ENCODE results near the gene PRDM16.

Gene PRDM16

GRCh38 chr1:3196577-3197245, 127.7 kb downstream of the PRDM16 start:
- Histone ChIP-seq H3K9me3 (replicated peaks; ENCODE audit: insufficient read depth, low read length) (no peaks in the 10 kb centered on the region), H3K9ac (ENCODE audit: low read length) (no peak overlapping the region), H4K20me1 (ENCODE audit: insufficient read depth, low read length) (no peaks in the 10 kb centered on the region), H3K79me2 (ENCODE audit: low read length) (no peaks in the 10 kb centered on the region), H3F3A (ENCODE audit: insufficient read depth, low read length) (no peaks in the 10 kb centered on the region), H3K4me3 (ENCODE audit: low read length) (no peak overlapping the region), H3K4me2 (ENCODE audit: low read depth, low read length) (no peak overlapping the region), H3K27me3 (replicated peaks; ENCODE audit: insufficient read depth, low read length) (peaks cover 95% of the 10 kb centered on the region), H3K9me2 (replicated peaks; ENCODE audit: insufficient read depth, low read length) (no peaks in the 10 kb centered on the region), H3K4me1 (ENCODE audit: low read length) (no peaks in the 10 kb centered on the region), H3K36me3 (replicated peaks; ENCODE audit: insufficient read depth, low read length) (no peaks in the 10 kb centered on the region), H3K27ac (ENCODE audit: low read length) (no peak overlapping the region), H2AFZ (ENCODE audit: low read length) (no peak overlapping the region)
- no peak for TF ChIP-seq CTCF (IDR thresholded peaks at IDR 0.05; ENCODE audit: low read length)
- TF ChIP-seq EZH2 (optimal IDR thresholded peaks at IDR 0.05; ENCODE audit: low read depth, low read length) = no peak
- TF ChIP-seq EZH2phosphoT487 (IDR thresholded peaks at IDR 0.05; ENCODE audit: low read length) = no peak
- no peak for DNase-seq

- Histone ChIP-seq H3K9me3 (replicated peaks; ENCODE audit: insufficient read depth, low read length) (no peaks in the 10 kb centered on the region), H3K27me3 (replicated peaks; ENCODE audit: insufficient read depth, low read length) (peaks cover 95% of the 10 kb centered on the region)
These were observed 128.8 kb downstream of the PRDM16 start for GRCh38 chr1:3197781-3198316.

GRCh38 chr1:3198371-3199271, 129.6 kb downstream of the PRDM16 start:
- Histone ChIP-seq H3K27ac (ENCODE audit: low read length) (no peak overlapping the region), H3K9me2 (replicated peaks; ENCODE audit: insufficient read depth, low read length) (no peaks in the 10 kb centered on the region), H3K4me1 (ENCODE audit: low read length) (no peaks in the 10 kb centered on the region), H3K79me2 (ENCODE audit: low read length) (no peaks in the 10 kb centered on the region), H3K4me2 (ENCODE audit: low read depth, low read length) (no peak overlapping the region), H3K9me3 (replicated peaks; ENCODE audit: insufficient read depth, low read length) (no peaks in the 10 kb centered on the region), H3K4me3 (ENCODE audit: low read length) (no peak overlapping the region), H3K27me3 (replicated peaks; ENCODE audit: insufficient read depth, low read length) (peaks cover 95% of the 10 kb centered on the region), H3K36me3 (replicated peaks; ENCODE audit: insufficient read depth, low read length) (no peaks in the 10 kb centered on the region), H2AFZ (ENCODE audit: low read length) (no peak overlapping the region), H4K20me1 (ENCODE audit: insufficient read depth, low read length) (no peaks in the 10 kb centered on the region), H3F3A (ENCODE audit: insufficient read depth, low read length) (no peaks in the 10 kb centered on the region), H3K9ac (ENCODE audit: low read length) (no peak overlapping the region)
- DNase-seq = no peak
- TF ChIP-seq EZH2phosphoT487 (IDR thresholded peaks at IDR 0.05; ENCODE audit: low read length) (no peak), EZH2 (optimal IDR thresholded peaks at IDR 0.05; ENCODE audit: low read depth, low read length) (no peak), CTCF (IDR thresholded peaks at IDR 0.05; ENCODE audit: low read length) (no peak)

More at GRCh38 chr1:3197781-3198316, 128.8 kb downstream of the PRDM16 start:
- DNase-seq = no peak
- TF ChIP-seq EZH2 (optimal IDR thresholded peaks at IDR 0.05; ENCODE audit: low read depth, low read length) (no peak), EZH2phosphoT487 (IDR thresholded peaks at IDR 0.05; ENCODE audit: low read length) (no peak), CTCF (IDR thresholded peaks at IDR 0.05; ENCODE audit: low read length) (no peak)
- Histone ChIP-seq H3F3A (ENCODE audit: insufficient read depth, low read length) (no peaks in the 10 kb centered on the region), H3K36me3 (replicated peaks; ENCODE audit: insufficient read depth, low read length) (no peaks in the 10 kb centered on the region), H3K9me2 (replicated peaks; ENCODE audit: insufficient read depth, low read length) (no peaks in the 10 kb centered on the region), H3K27ac (ENCODE audit: low read length) (no peak overlapping the region), H3K4me2 (ENCODE audit: low read depth, low read length) (no peak overlapping the region), H3K9ac (ENCODE audit: low read length) (no peak overlapping the region), H3K79me2 (ENCODE audit: low read length) (no peaks in the 10 kb centered on the region), H3K4me1 (ENCODE audit: low read length) (no peaks in the 10 kb centered on the region), H2AFZ (ENCODE audit: low read length) (no peak overlapping the region), H3K4me3 (ENCODE audit: low read length) (no peak overlapping the region), H4K20me1 (ENCODE audit: insufficient read depth, low read length) (no peaks in the 10 kb centered on the region)
